Right lobe of liver (tissue), 6 donors: Measurements from ENCODE around the gene SORL1-AS1.

Experiments used
- ATAC-seq, 4 donors: fragments of 200-7000 bp; cut with Tn5 transposase; one replicate each; pipeline ENCODE4 v1.9.1; 2020; ENCODE audit warnings: mild to moderate bottlenecking in 4 of 4, moderate library complexity in 4 of 4
- DNase-seq, 3 donors: peaks; one replicate each; pipeline ENCODE4 v3.0.0-alpha.2; 2020
- H3K27ac ChIP-seq, 3 donors: fragments of 200-600 bp; one replicate each; pipeline ENCODE4 v1.8.0; 2022
- H3K27me3 ChIP-seq, 2 donors: fragments of 200-600 bp; one replicate each; pipeline ENCODE4 v1.8.0; 2022
- H3K36me3 ChIP-seq, 4 donors: fragments of 200-600 bp; sonication (generic) in 1 of 4; one replicate each; pipeline versions ENCODE4 v1.5.1 to v1.8.0; 2017 to 2022; ENCODE audit warnings: control low read depth in 1 of 4
- H3K4me1 ChIP-seq, 4 donors: fragments of 200-600 bp; sonication (generic) in 1 of 4; one replicate each; pipeline versions ENCODE4 v1.5.1 to v1.8.0; 2017 to 2022; ENCODE audit warnings: control low read depth in 1 of 4
- H3K4me3 ChIP-seq, 3 donors: fragments of 200-600 bp; one replicate each; pipeline ENCODE4 v1.8.0; 2022
- H3K9me3 ChIP-seq, 4 donors: fragments of 200-600 bp; sonication (generic) in 1 of 4; one replicate each; pipeline versions ENCODE4 v1.5.1 to v1.8.0; 2017 to 2022; ENCODE audit warnings: control low read depth in 1 of 4
- CTCF ChIP-seq, 4 donors: fragments of 200-600 bp in 3 of 4; fragments of 450-650 bp in 1 of 4; IDR thresholded peaks; one replicate each; pipeline versions ENCODE4 v1.5.1 to v1.8.0; 2016 to 2022; ENCODE audit warnings: antibody characterized with exemption in 4 of 4, mild to moderate bottlenecking in 2 of 4
- POLR2A ChIP-seq: fragments of 450-650 bp; IDR thresholded peaks from one replicate; pipeline ENCODE4 v1.6.1; 2017; ENCODE audit warnings: antibody characterized with exemption, mild to moderate bottlenecking
- WGBS: methylation state at CpG from one replicate; pipeline ENCODE4 v1.1.6; 2018; ENCODE audit warnings: low coverage, low lambda C conversion rate; ENCODE audit not compliant: insufficient coverage; ENCODE audit errors: missing lambda C conversion rate; 5-methylcytosine and 5-hydroxymethylcytosine counted together
- intact Hi-C, 2 donors: fragments of 100-400 bp; cut with DNase I; formaldehyde crosslinking; loops; one replicate each; pipeline versions ENCODE4 v1.11.2 to v1.14.1; 2022
- donor health status: DM: no; HTN: yes; CAD: no.
- donor health status: DM: no; HTN: no; CAD: no.
- donor health status: DM: no; HTN: no; CAD: no.
- donor health status: DM: no; HTN: yes; CAD: no.
- donor health status: DM: no; HTN: yes; CAD: no.

Gene SORL1-AS1

GRCh38 chr11:121467965-121468364 is 15.2 kb upstream of the SORL1-AS1 start:
- Histone ChIP-seq H3K4me3 (no peak overlapping the region), H3K36me3 (peaks cover 0 to 4% (median under 1%) of the 10 kb centered on the region in 4 donors), H3K9me3 (no peaks in the 10 kb centered on the region), H3K27me3 (no peaks in the 10 kb centered on the region), H3K27ac (peak overlapping the region; percentile 44 to 92 (median 73)), H3K4me1 (peaks cover 3 to 90% (median 30%) of the 10 kb centered on the region in 4 donors)
- ATAC-seq: no peak
- DNase-seq: no peak
- intact Hi-C loops: no loop called here
- TF ChIP-seq POLR2A (no peak), CTCF (IDR thresholded peaks at IDR 0.05) (no peak)
- 66% methylated on average over 4 of the region's 10 CpGs for WGBS

GRCh38 chr11:121467471-121467870 is 14.7 kb upstream of the SORL1-AS1 start:
- H3K4me1 ChIP-seq: peaks cover 3 to 95% (median 32%) of the 10 kb centered on the region in 4 donors
- WGBS: 78% methylated on average over 2 of the region's 2 CpGs
- intact Hi-C loops: no loop called here
- TF ChIP-seq CTCF (IDR thresholded peaks at IDR 0.05): no peak
- no peak for TF ChIP-seq POLR2A
- ATAC-seq (no peak), DNase-seq (no peak)
- peak overlapping the region; percentile 44 to 92 (median 73) for H3K27ac ChIP-seq
- peaks cover 0 to 4% (median under 1%) of the 10 kb centered on the region in 4 donors for H3K36me3 ChIP-seq
- H3K4me3 ChIP-seq: no peak overlapping the region
- H3K27me3 ChIP-seq: no peaks in the 10 kb centered on the region
- no peaks in the 10 kb centered on the region for H3K9me3 ChIP-seq

GRCh38 chr11:121466063-121466794 is 13.5 kb upstream of the SORL1-AS1 start:
- Histone ChIP-seq H3K27me3 (no peaks in the 10 kb centered on the region), H3K4me1 (peaks cover 3 to 96% (median 33%) of the 10 kb centered on the region in 4 donors), H3K4me3 (no peak overlapping the region), H3K27ac (peak overlapping the region; percentile 48 to 92 (median 73)), H3K36me3 (peaks cover 0 to 4% (median under 1%) of the 10 kb centered on the region in 4 donors), H3K9me3 (no peaks in the 10 kb centered on the region)
- 17% methylated on average over 8 of the region's 8 CpGs for WGBS
- DNase-seq: peak; percentile 80 to 94 (median 84)
- TF ChIP-seq CTCF (IDR thresholded peaks at IDR 0.05): no peak
- peak; percentile 36 to 75 (median 65) for ATAC-seq
- intact Hi-C loops: no loop called here

- no peaks in the 10 kb centered on the region for H3K9me3 ChIP-seq
- TF ChIP-seq POLR2A (no peak), CTCF (IDR thresholded peaks at IDR 0.05) (no peak)
- H3K27me3 ChIP-seq: no peaks in the 10 kb centered on the region
- H3K36me3 ChIP-seq: peaks cover 0 to 4% (median under 1%) of the 10 kb centered on the region in 4 donors
- intact Hi-C loops: no loop called here
- H3K27ac ChIP-seq: peak overlapping the region; percentile 48 to 92 (median 73)
- H3K4me3 ChIP-seq: no peak overlapping the region
- DNase-seq: no peak
- WGBS: 43% methylated on average over 2 of the region's 8 CpGs
- H3K4me1 ChIP-seq: peaks cover 0 to 94% (median 31%) of the 10 kb centered on the region in 4 donors
- ATAC-seq: no peak
These were observed 12.9 kb upstream of the SORL1-AS1 start for GRCh38 chr11:121465709-121466062.
